Transverse colon (tissue), 4 donors: ENCODE measurements around the gene PCNX2. TPM values are rescaled to one million over a fixed set of nuclear protein-coding genes. Genes with fewer than 3 reads are reported as not detected.

Experiments
- DNase-seq: peaks from one replicate; pipeline ENCODE4 v3.0.0-alpha.2; 2019
- H3K27ac ChIP-seq, 4 donors: fragments of 200-600 bp; sonication (generic); 2 replicates each; pipeline ENCODE4 v1.5.1; 2016 to 2018; ENCODE audit warnings: inconsistent platforms in 4 of 4
- H3K27me3 ChIP-seq: fragments of 200-600 bp; sonication (generic); 2 replicates; pipeline ENCODE4 v1.5.1; 2017; ENCODE audit warnings: inconsistent platforms
- H3K36me3 ChIP-seq, 4 donors: fragments of 200-600 bp; sonication (generic); 2 replicates each; pipeline ENCODE4 v1.5.1; 2017 to 2019; ENCODE audit warnings: inconsistent platforms in 4 of 4
- H3K4me1 ChIP-seq, 4 donors: fragments of 200-600 bp; sonication (generic); 2 replicates each; pipeline ENCODE4 v1.5.1; 2017 to 2020; ENCODE audit warnings: inconsistent platforms in 4 of 4
- H3K4me3 ChIP-seq, 4 donors: fragments of 200-600 bp; sonication (generic); 1 replicate in 1 of 4; 2 replicates in 3 of 4; pipeline versions ENCODE4 v1.5.1 to v1.6.1; 2017 to 2019; ENCODE audit warnings: inconsistent platforms in 4 of 4
- H3K9me3 ChIP-seq, 2 donors: fragments of 200-600 bp; sonication (generic); 2 replicates each; pipeline ENCODE4 v1.5.1; 2017 to 2019; ENCODE audit warnings: inconsistent platforms in 2 of 2
- EP300 ChIP-seq: sonication (generic); formaldehyde crosslinking; IDR thresholded peaks from one replicate; pipeline ENCODE4 v1.6.1; 2017; ENCODE audit warnings: antibody characterized with exemption, low read depth
- POLR2A ChIP-seq: fragments of 450-650 bp; IDR thresholded peaks from one replicate; pipeline ENCODE4 v1.6.1; 2016; ENCODE audit warnings: antibody characterized with exemption, mild to moderate bottlenecking, moderate library complexity
- POLR2AphosphoS5 ChIP-seq, 3 donors: sonication (generic); formaldehyde crosslinking; IDR thresholded peaks; one replicate each; pipeline ENCODE4 v1.6.1; 2016; ENCODE audit warnings: antibody characterized with exemption in 3 of 3
- WGBS, 2 donors: methylation state at CpG; one replicate each; pipeline ENCODE4 v1.1.5; 2018; ENCODE audit warnings: low coverage in 1 of 2; 5-methylcytosine and 5-hydroxymethylcytosine counted together
- in situ Hi-C, 4 donors: fragments of 200-750 bp; cut with MboI; loops; one replicate each; pipeline versions ENCODE4 v1.15.0 to v1.15.1; 2017; ENCODE audit warnings: low sequenced_read_pairs in 3 of 4, low pct_ligation_motif_present in 1 of 4, low pct_unique_long_range_greater_than_20kb in 1 of 4
- intact Hi-C: fragments of 100-400 bp; cut with DNase I; formaldehyde crosslinking; loops from one replicate; pipeline ENCODE4 v1.15.1; 2023; ENCODE audit warnings: low total_unique reads
- total RNA-seq, 4 donors: library from RNA; depleted of rRNA; stranded (reverse); fragments of >200 nt; gene quantifications; one replicate each; pipeline ENCODE4 v1.1.0, GENCODE V29; 2016
- TF ChIP-seq, protein P1 (sequence below), 5 experiments: fragments of 200-600 bp in 3 of 5; fragments of 450-650 bp in 2 of 5; sonication (generic) in 3 of 5; IDR thresholded peaks; 1 replicate in 2 of 5; 2 replicates in 3 of 5; pipeline ENCODE4 v1.5.1; 2016 to 2017; ENCODE audit warnings: antibody characterized with exemption in 5 of 5, inconsistent platforms in 3 of 5, mild to moderate bottlenecking in 2 of 5, moderate library complexity in 1 of 5

PCNX2 gene
- total RNA-seq, 4 donors from 2014 or later, result 6.8 to 518 (median 11.8) TPM

DNA sequence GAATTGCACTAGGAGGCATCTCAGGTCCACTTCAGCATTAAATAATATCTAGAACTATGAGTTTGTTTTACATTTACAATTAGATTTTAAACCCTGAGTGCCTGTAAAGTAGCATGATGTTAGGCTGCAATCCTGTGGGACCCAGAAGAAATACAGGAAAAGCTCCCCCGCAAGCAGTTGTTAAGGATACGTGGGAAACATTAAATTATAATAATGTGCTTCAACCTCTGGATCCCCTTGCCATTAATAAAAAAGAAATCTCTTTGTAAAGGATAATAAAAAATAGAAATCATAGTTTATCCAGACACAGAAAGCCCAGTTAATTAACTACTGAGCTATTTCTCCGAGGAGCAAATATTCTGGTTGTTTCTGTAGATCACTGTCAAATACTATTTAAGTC, 106.0 kb downstream of the PCNX2 start:
- H3K27me3 ChIP-seq, result no peaks in the 10 kb centered on the region
- H3K9me3 ChIP-seq, result peaks cover 8 to 13% of the 10 kb centered on the region in 2 donors
- DNase-seq, result no peak
- in situ Hi-C loops (no loop called here), intact Hi-C loops (no loop called here)
- H3K4me3 ChIP-seq, result no peak overlapping the region
- WGBS, 2 donors, result 90 to 91% methylated on average over 3 of the region's 3 CpGs
- no peaks in the 10 kb centered on the region for H3K36me3 ChIP-seq
- TF ChIP-seq POLR2A (no peak), POLR2AphosphoS5 (IDR thresholded peaks at IDR 0.05) (no peak), EP300 (no peak)
- TF ChIP-seq, protein P1, sequence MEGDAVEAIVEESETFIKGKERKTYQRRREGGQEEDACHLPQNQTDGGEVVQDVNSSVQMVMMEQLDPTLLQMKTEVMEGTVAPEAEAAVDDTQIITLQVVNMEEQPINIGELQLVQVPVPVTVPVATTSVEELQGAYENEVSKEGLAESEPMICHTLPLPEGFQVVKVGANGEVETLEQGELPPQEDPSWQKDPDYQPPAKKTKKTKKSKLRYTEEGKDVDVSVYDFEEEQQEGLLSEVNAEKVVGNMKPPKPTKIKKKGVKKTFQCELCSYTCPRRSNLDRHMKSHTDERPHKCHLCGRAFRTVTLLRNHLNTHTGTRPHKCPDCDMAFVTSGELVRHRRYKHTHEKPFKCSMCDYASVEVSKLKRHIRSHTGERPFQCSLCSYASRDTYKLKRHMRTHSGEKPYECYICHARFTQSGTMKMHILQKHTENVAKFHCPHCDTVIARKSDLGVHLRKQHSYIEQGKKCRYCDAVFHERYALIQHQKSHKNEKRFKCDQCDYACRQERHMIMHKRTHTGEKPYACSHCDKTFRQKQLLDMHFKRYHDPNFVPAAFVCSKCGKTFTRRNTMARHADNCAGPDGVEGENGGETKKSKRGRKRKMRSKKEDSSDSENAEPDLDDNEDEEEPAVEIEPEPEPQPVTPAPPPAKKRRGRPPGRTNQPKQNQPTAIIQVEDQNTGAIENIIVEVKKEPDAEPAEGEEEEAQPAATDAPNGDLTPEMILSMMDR (IDR thresholded peaks at IDR 0.05), result no peak
- no peak overlapping the region for H3K27ac ChIP-seq
- no peaks in the 10 kb centered on the region for H3K4me1 ChIP-seq

- no peak overlapping the region for H3K27ac ChIP-seq
- intact Hi-C loops, result no loop called here
- no peak overlapping the region for H3K4me3 ChIP-seq
- no peaks in the 10 kb centered on the region for H3K27me3 ChIP-seq
- 100% methylated on average over 4 of the region's 4 CpGs; no CpG with 5 or more reads in 1 of the 2 donors for WGBS, 2 donors
- no peaks in the 10 kb centered on the region for H3K4me1 ChIP-seq
- H3K36me3 ChIP-seq, result no peaks in the 10 kb centered on the region
- H3K9me3 ChIP-seq, result no peaks in the 10 kb centered on the region
- no peak for TF ChIP-seq POLR2A
- no peak for DNase-seq
- in situ Hi-C loops, result no loop called here
Measured at GRCh38 chr1:233188061-233188460, 107.5 kb downstream of the PCNX2 start.

DNA sequence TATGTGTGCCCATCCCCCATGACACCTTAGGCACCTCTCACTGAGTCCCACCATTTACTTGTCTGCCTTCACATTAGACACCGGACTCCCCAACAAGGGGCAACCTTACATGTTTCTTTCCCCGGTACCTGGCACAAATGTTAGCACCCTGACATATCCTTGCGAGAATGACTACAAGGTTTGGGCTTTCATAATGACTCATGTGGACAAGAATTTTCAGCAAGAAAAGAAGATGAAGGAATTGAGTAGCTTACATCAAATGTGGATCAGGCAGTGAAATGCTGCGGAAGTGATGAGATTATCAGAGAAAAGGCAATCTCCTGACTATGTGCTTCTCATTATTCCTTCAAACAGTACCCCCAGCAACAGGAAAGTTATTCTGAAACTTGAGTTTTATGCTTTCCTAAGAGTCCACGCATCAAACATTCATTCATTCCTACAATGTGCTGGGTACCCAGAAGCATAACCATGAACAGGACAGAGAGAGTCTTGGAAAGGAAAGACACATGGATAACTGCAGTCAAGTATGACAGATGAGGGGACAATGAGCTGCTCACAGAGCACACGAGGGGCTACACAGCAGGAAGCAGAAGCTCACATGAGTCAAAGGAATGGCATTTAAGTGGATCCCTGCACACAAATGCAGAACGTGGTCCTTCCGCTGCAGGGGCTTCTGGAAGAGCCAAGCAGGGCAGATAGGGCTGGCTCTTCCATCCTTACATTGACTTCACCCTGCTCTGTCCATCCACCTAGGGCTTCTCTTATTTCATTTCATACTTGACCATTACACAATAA, 112.1 kb downstream of the PCNX2 start:
- Histone ChIP-seq H3K36me3 (no peaks in the 10 kb centered on the region), H3K4me1 (no peaks in the 10 kb centered on the region), H3K27me3 (no peaks in the 10 kb centered on the region), H3K27ac (no peak overlapping the region), H3K9me3 (no peaks in the 10 kb centered on the region), H3K4me3 (no peak overlapping the region)
- intact Hi-C loops, result no loop called here
- 90 to 92% methylated on average over 6 to 8 of the region's 8 CpGs for WGBS, 2 donors
- DNase-seq, result no peak
- in situ Hi-C loops, result no loop called here
- TF ChIP-seq, protein P1 (IDR thresholded peaks at IDR 0.05), result no peak
- no peak for TF ChIP-seq POLR2A
- no peak for TF ChIP-seq EP300

GRCh38 chr1:233182587-233182986, 112.9 kb downstream of the PCNX2 start:
- H3K27ac ChIP-seq, result no peak overlapping the region
- H3K27me3 ChIP-seq, result no peaks in the 10 kb centered on the region
- peaks cover 0 to under 1% of the 10 kb centered on the region in 2 donors for H3K9me3 ChIP-seq
- H3K4me1 ChIP-seq, result no peaks in the 10 kb centered on the region
- in situ Hi-C loops (no loop called here), intact Hi-C loops (no loop called here)
- H3K4me3 ChIP-seq, result no peak overlapping the region
- TF ChIP-seq POLR2A (no peak), POLR2AphosphoS5 (IDR thresholded peaks at IDR 0.05) (no peak), EP300 (no peak)
- TF ChIP-seq, protein P1 (IDR thresholded peaks at IDR 0.05), result no peak
- peaks cover 0 to 2% (median 0%) of the 10 kb centered on the region in 4 donors for H3K36me3 ChIP-seq
- no peak for DNase-seq
- WGBS, 2 donors, result 95% methylated on average over 2 of the region's 2 CpGs; no CpG with 5 or more reads in 1 of the 2 donors
